ENCODE measurements around the gene REXO1. TPM values are rescaled to one million over a fixed set of nuclear protein-coding genes. Genes with fewer than 3 reads are reported as not detected.

The REXO1 gene
- total RNA-seq, 4 donors from 2014 or later = 7.5 to 16.4 (median 15.4) TPM

- 7% methylated on average over 3 of the region's 63 CpGs; no CpG with 5 or more reads in 1 of the 2 donors for WGBS, 2 donors
- DNase-seq = no peak
- TF ChIP-seq CTCF (IDR thresholded peaks at IDR 0.05) (no peak), POLR2A (IDR thresholded peaks at IDR 0.05) (peak in 2 of 4 donors; percentile 79 to 80)
- Histone ChIP-seq H3K27me3 (no peaks in the 10 kb centered on the region), H3K9me3 (no peaks in the 10 kb centered on the region), H3K4me3 (peak within 1 kb of the TSS; percentile 77 to 87 (median 86)), H3K27ac (peak within 1 kb of the TSS; percentile 95 to 97 (median 96)), H3K36me3 (peaks cover 0 to 5% (median 0%) of the 10 kb centered on the region in 3 donors), H3K4me1 (peaks cover 42 to 58% (median 46%) of the 10 kb centered on the region in 3 donors)
- intact Hi-C loops (cut with DNase I) = no loop called here
These were observed 15.0 kb upstream of the REXO1 start, which contains the start of gene KLF16 for GRCh38 chr19:1863328-1863637. KLF16 (minus strand) TSS chr19:1863579; CDS start chr19:1863497, 82 bp downstream.

- TF ChIP-seq POLR2A (IDR thresholded peaks at IDR 0.05) (no peak), CTCF (IDR thresholded peaks at IDR 0.05) (no peak)
- no peaks in the 10 kb centered on the region for H3K27me3 ChIP-seq
- H3K36me3 ChIP-seq = peaks cover 0 to 5% (median 0%) of the 10 kb centered on the region in 3 donors
- H3K4me1 ChIP-seq = peaks cover 48 to 64% (median 52%) of the 10 kb centered on the region in 3 donors
- H3K27ac ChIP-seq = peak overlapping the region; percentile 95 to 97 (median 96)
- no peaks in the 10 kb centered on the region for H3K9me3 ChIP-seq
- no peak for DNase-seq
- 0% methylated on average over 5 to 6 of the region's 109 CpGs for WGBS, 2 donors
- peak overlapping the region; percentile 73 to 87 (median 82) for H3K4me3 ChIP-seq
- intact Hi-C loops (cut with DNase I) = no loop called here
These were observed 14.4 kb upstream of the REXO1 start for GRCh38 chr19:1862424-1863327.

GRCh38 chr19:1862068-1862423 lies 13.8 kb upstream of the REXO1 start:
- intact Hi-C loops (cut with DNase I) = no loop called here
- no peaks in the 10 kb centered on the region for H3K9me3 ChIP-seq
- 0% methylated on average over 1 to 3 of the region's 21 CpGs for WGBS, 2 donors
- peaks cover 54 to 70% (median 55%) of the 10 kb centered on the region in 3 donors for H3K4me1 ChIP-seq
- H3K4me3 ChIP-seq = peak overlapping the region; percentile 73 to 87 (median 82)
- TF ChIP-seq POLR2A (IDR thresholded peaks at IDR 0.05) (no peak), CTCF (IDR thresholded peaks at IDR 0.05) (peak in 2 of 6 experiments; percentile 6 to 31)
- DNase-seq = no peak
- no peaks in the 10 kb centered on the region for H3K27me3 ChIP-seq
- H3K27ac ChIP-seq = peak overlapping the region; percentile 77 to 97 (median 96)
- peaks cover 0 to 3% (median 0%) of the 10 kb centered on the region in 3 donors for H3K36me3 ChIP-seq

GRCh38 chr19:1861599-1862031 lies 13.3 kb upstream of the REXO1 start:
- no peaks in the 10 kb centered on the region for H3K9me3 ChIP-seq
- H3K27me3 ChIP-seq = no peaks in the 10 kb centered on the region
- H3K36me3 ChIP-seq = no peaks in the 10 kb centered on the region
- H3K4me3 ChIP-seq = peak overlapping the region; percentile 73 to 87 (median 82)
- peaks cover 56 to 75% (median 58%) of the 10 kb centered on the region in 3 donors for H3K4me1 ChIP-seq
- TF ChIP-seq POLR2A (IDR thresholded peaks at IDR 0.05) (no peak), CTCF (IDR thresholded peaks at IDR 0.05) (no peak)
- intact Hi-C loops (cut with DNase I) = no loop called here
- 0 to 17% methylated on average over 1 to 12 of the region's 23 CpGs for WGBS, 2 donors
- no peak for DNase-seq
- peak overlapping the region; percentile 77 to 97 (median 96) for H3K27ac ChIP-seq
